Panc1 (cell line): ENCODE data around the gene CHAC1. TPM values are rescaled to one million over a fixed set of nuclear protein-coding genes. Genes with fewer than 3 reads are reported as not detected.

Experiments used
- ATAC-seq: fragments of 200-7000 bp; cut with Tn5 transposase; 2 replicates; pipeline ENCODE4 v1.9.1; 2020; ENCODE audit warnings: mild to moderate bottlenecking, moderate library complexity
- BruUV-seq: library from RNA; stranded (reverse); fragments of 400-500 nt; replicated peaks from 2 replicates; lab custom pipeline; 2021; lab: Mats Ljungman, UMichigan
- CTCF ChIA-PET: fragments of 300-600 bp; sonication (Branson Sonifier 250); formaldehyde crosslinking; loops from one replicate; lab custom pipeline; 2022; ENCODE audit warnings: antibody characterized with exemption; lab: Charles Lee
- POLR2A ChIA-PET: fragments of 300-600 bp; sonication (Branson Sonifier 250); formaldehyde crosslinking; loops from one replicate; lab custom pipeline; 2022; ENCODE audit warnings: antibody characterized with exemption; lab: Charles Lee
- DNase-seq: peaks from one replicate; pipeline ENCODE4 v3.0.0-alpha.2; 2010; ENCODE audit warnings: low read depth, low spot score
- H3K27ac ChIP-seq: 2 replicates; pipeline ENCODE4 v1.5.1; 2011; ENCODE audit warnings: mild to moderate bottlenecking, low read length, inconsistent platforms
- H3K27me3 ChIP-seq: fragments of 200-500 bp; sonication (Bioruptor generic); 2 replicates; pipeline ENCODE4 v1.6.0; 2014; ENCODE audit warnings: low read length, inconsistent platforms; ENCODE audit not compliant: control insufficient read depth, insufficient read depth
- H3K36me3 ChIP-seq: fragments of 200-500 bp; sonication (Bioruptor generic); 2 replicates; pipeline ENCODE4 v1.5.1; 2014; ENCODE audit warnings: inconsistent platforms, mild to moderate bottlenecking, low read length, moderate library complexity; ENCODE audit not compliant: control insufficient read depth, insufficient read depth
- H3K4me1 ChIP-seq: 2 replicates; pipeline ENCODE4 v1.5.1; 2011; ENCODE audit warnings: inconsistent platforms, mild to moderate bottlenecking, low read length, moderate library complexity; ENCODE audit not compliant: control insufficient read depth, insufficient read depth
- H3K4me3 ChIP-seq, 2 experiments: 2 replicates each; pipeline ENCODE4 v1.5.1; 2011 to 2012; ENCODE audit warnings: low read depth in 2 of 2, low read length in 2 of 2, mild to moderate bottlenecking in 2 of 2, inconsistent platforms in 1 of 2, moderate library complexity in 1 of 2
- H3K9me3 ChIP-seq: fragments of 200-500 bp; sonication (Bioruptor generic); 2 replicates; pipeline ENCODE4 v1.5.1; 2014; ENCODE audit warnings: low read depth, mild to moderate bottlenecking, inconsistent platforms, low read length, moderate library complexity; ENCODE audit not compliant: control insufficient read depth, insufficient read depth
- CTCF ChIP-seq: fragments of 450-650 bp; IDR thresholded peaks from 2 replicates; pipeline ENCODE4 v1.5.1; 2017; ENCODE audit warnings: mild to moderate bottlenecking
- POLR2AphosphoS5 ChIP-seq: IDR thresholded peaks from 2 replicates; pipeline ENCODE4 v1.6.1; 2012; ENCODE audit warnings: mild to moderate bottlenecking, low read depth, low read length, moderate library complexity
- SIN3A ChIP-seq: IDR thresholded peaks from 2 replicates; pipeline ENCODE4 v1.6.1; 2012; ENCODE audit warnings: low read depth, mild to moderate bottlenecking, low read length, moderate library complexity, borderline replicate concordance; ENCODE audit not compliant: insufficient read depth
- TCF7L2 ChIP-seq: IDR thresholded peaks from 2 replicates; pipeline ENCODE4 v1.6.1; 2011; ENCODE audit warnings: mild to moderate bottlenecking, low read depth, low read length, inconsistent platforms
- in situ Hi-C: cut with HindIII; loops from 2 replicates; pipeline ENCODE4 v1.10.0; 2016; ENCODE audit warnings: low sequenced_read_pairs, low pct_unique_long_range_greater_than_20kb
- intact Hi-C: fragments of 100-400 bp; cut with micrococcal nuclease; formaldehyde crosslinking; loops from one replicate; pipeline ENCODE4 v1.10.0; 2022; ENCODE audit not compliant: unreplicated experiment
- total RNA-seq: library from RNA; stranded (reverse); gene quantifications from one replicate; pipeline ENCODE4 v1.2.1, GENCODE V29; 2021; ENCODE audit not compliant: unreplicated experiment
- TF ChIP-seq, protein P1 (sequence below), 2 experiments: IDR thresholded peaks; 2 replicates each; pipeline ENCODE4 v1.6.1; 2011 to 2012; ENCODE audit warnings: low read depth in 2 of 2, control low read depth in 1 of 2, low read length in 1 of 2, mild to moderate bottlenecking in 1 of 2, moderate library complexity in 1 of 2; ENCODE audit not compliant: insufficient read depth in 1 of 2

The CHAC1 gene
- total RNA-seq, 1 experiment from 2014 or later, result 15.5 TPM

- H3K9me3 ChIP-seq, result no peaks in the 10 kb centered on the region
- no TSS peak for BruUV-seq
- H3K4me1 ChIP-seq, result no peaks in the 10 kb centered on the region
- H3K36me3 ChIP-seq, result peaks cover 35% of the 10 kb centered on the region
- TF ChIP-seq SIN3A (no peak), CTCF (no peak), TCF7L2 (no peak), POLR2AphosphoS5 (no peak)
- TF ChIP-seq, protein P1, sequence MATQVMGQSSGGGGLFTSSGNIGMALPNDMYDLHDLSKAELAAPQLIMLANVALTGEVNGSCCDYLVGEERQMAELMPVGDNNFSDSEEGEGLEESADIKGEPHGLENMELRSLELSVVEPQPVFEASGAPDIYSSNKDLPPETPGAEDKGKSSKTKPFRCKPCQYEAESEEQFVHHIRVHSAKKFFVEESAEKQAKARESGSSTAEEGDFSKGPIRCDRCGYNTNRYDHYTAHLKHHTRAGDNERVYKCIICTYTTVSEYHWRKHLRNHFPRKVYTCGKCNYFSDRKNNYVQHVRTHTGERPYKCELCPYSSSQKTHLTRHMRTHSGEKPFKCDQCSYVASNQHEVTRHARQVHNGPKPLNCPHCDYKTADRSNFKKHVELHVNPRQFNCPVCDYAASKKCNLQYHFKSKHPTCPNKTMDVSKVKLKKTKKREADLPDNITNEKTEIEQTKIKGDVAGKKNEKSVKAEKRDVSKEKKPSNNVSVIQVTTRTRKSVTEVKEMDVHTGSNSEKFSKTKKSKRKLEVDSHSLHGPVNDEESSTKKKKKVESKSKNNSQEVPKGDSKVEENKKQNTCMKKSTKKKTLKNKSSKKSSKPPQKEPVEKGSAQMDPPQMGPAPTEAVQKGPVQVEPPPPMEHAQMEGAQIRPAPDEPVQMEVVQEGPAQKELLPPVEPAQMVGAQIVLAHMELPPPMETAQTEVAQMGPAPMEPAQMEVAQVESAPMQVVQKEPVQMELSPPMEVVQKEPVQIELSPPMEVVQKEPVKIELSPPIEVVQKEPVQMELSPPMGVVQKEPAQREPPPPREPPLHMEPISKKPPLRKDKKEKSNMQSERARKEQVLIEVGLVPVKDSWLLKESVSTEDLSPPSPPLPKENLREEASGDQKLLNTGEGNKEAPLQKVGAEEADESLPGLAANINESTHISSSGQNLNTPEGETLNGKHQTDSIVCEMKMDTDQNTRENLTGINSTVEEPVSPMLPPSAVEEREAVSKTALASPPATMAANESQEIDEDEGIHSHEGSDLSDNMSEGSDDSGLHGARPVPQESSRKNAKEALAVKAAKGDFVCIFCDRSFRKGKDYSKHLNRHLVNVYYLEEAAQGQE (IDR thresholded peaks at IDR 0.05; ENCODE audit: insufficient read depth in 1 of 2, low read depth in 2 of 2, low read length in 1 of 2), result no peak
- intact Hi-C loops, result no loop called here
- in situ Hi-C loops, result no loop called here
- H3K27ac ChIP-seq, result no peak overlapping the region
- ChIA-PET POLR2A (no interaction called here), CTCF (interaction anchor here (0.6 kb wide), 1 partner anchor 43 kb away, joined by 3 read pairs; no protein-coding TSS in a partner anchor)
- no peak overlapping the region for H3K4me3 ChIP-seq
- no peaks in the 10 kb centered on the region for H3K27me3 ChIP-seq
- no peak for DNase-seq
- no peak for ATAC-seq
These were observed 31.7 kb downstream of the CHAC1 start for GRCh38 chr15:40984964-40985363.

GRCh38 chr15:40985541-40986330 lies 32.5 kb downstream of the CHAC1 start:
- Histone ChIP-seq H3K4me1 (no peaks in the 10 kb centered on the region), H3K4me3 (no peak overlapping the region), H3K36me3 (peaks cover 30% of the 10 kb centered on the region), H3K27ac (no peak overlapping the region), H3K9me3 (no peaks in the 10 kb centered on the region), H3K27me3 (no peaks in the 10 kb centered on the region)
- no TSS peak for BruUV-seq
- CTCF ChIA-PET, result no interaction called here
- intact Hi-C loops (no loop called here), in situ Hi-C loops (no loop called here)
- DNase-seq (no peak), ATAC-seq (no peak)
- TF ChIP-seq CTCF (no peak), POLR2AphosphoS5 (no peak), SIN3A (no peak), TCF7L2 (no peak)
- TF ChIP-seq, protein P1 (IDR thresholded peaks at IDR 0.05; ENCODE audit: insufficient read depth in 1 of 2, low read depth in 2 of 2, low read length in 1 of 2), result no peak
- POLR2A ChIA-PET, result interaction anchor here (0.6 kb wide), 1 partner anchor 21 kb away, joined by 7 read pairs; no protein-coding TSS in a partner anchor
